Measurements from ENCODE around the gene AP3S2. TPM values are rescaled to one million over a fixed set of nuclear protein-coding genes. Genes with fewer than 3 reads are reported as not detected.
"Not testable (repeated sequence)": the region's sequence is repeated elsewhere in the genome, so short reads cannot be mapped to it uniquely, and the experiment has no call there.

Gene AP3S2
- total RNA-seq, 2 experiments from 2014 or later, result 17.2 to 23.5 TPM

DNA sequence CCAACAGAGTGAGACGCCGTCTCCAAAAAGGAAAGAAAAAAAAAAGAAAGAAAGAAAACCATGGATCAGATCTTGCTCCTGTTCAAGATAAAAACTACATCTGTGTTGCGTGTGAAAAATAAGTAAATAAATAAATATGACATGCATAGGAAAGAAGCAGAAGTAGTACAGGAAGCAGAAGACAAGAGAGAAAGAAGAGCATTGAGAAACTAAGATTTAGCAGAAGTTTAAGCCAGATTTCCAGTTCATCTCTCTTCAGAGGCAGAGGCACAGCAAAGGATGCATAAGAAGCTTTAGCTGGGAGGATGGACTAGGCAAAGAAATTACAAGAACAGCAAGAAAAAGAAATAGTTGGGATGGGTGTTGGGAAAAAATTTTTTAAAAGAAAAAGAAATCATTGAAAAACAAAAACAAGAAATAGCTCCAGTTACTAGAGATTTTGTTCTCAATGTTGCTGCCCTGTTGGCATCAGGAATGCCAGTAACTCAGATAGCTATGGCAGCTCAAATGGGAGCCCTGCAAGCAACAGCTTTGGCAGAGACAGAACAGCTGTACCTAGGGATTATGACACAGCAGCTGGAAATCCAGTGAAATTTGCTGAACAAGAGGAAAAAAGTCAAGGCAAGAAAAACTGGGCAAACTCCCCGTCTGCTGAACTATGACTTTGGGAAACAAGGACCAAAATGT lies 17.3 kb downstream of the AP3S2 start:
- POLR2A ChIA-PET, result interaction anchor here (1.6 kb wide), 1 partner anchor 17 kb away, joined by 4 read pairs; the partner anchor contains the start of gene AP3S2
- Mint-ChIP-seq H3K36me3 (peaks cover 4% of the 10 kb centered on the region), H3K4me1 (ENCODE audit: low read depth) (peaks cover 4% of the 10 kb centered on the region), H3K9me3 (no peaks in the 10 kb centered on the region), H3K4me3 (no peak overlapping the region), H3K27ac (no peak overlapping the region), H3K27me3 (no peaks in the 10 kb centered on the region)
- intact Hi-C loops (cut with micrococcal nuclease), result no loop called here
- no peak for DNase-seq
- CTCF ChIA-PET, result interaction anchor here (0.6 to 6.1 kb wide), 11 partner anchors 12 to 342 kb away, joined by 3 to 163 read pairs (median 6); partner anchors contain the start of genes AP3S2, MESP1 and MESP2

DNA sequence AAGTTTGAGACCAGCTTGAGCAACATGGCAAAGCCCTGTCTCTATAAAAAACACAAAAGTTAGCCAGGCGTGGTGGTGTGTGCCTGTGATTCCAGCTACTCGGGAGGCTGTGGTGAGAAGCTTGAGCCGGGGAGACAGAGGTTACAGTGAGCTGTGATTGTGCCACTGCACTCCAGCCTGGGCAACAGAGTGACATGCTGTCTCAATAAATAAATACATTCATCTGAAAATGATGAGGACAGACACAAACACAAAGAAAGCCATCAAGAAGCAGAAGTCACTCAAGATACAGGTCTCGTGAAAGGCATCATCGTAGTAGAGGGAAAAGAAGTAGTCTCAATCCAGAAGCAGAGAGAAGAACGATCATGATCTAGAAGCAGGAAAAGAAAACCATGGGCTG lies 18.1 kb downstream of the AP3S2 start:
- POLR2A ChIA-PET, result no interaction called here
- Mint-ChIP-seq H3K27me3 (no peaks in the 10 kb centered on the region), H3K4me1 (ENCODE audit: low read depth) (peaks cover 4% of the 10 kb centered on the region), H3K36me3 (peaks cover 4% of the 10 kb centered on the region), H3K4me3 (no peak overlapping the region), H3K27ac (no peak overlapping the region), H3K9me3 (no peaks in the 10 kb centered on the region)
- CTCF ChIA-PET, result interaction anchor here (0.6 to 6.1 kb wide), 17 partner anchors 13 to 343 kb away, joined by 3 to 163 read pairs (median 9); partner anchors contain the start of genes AP3S2, MESP1 and MESP2
- intact Hi-C loops (cut with micrococcal nuclease), result loop anchor here (1.0 to 2.0 kb wide), 2 partner anchors 115 to 135 kb away; no protein-coding TSS in a partner anchor
- no peak for DNase-seq

DNA sequence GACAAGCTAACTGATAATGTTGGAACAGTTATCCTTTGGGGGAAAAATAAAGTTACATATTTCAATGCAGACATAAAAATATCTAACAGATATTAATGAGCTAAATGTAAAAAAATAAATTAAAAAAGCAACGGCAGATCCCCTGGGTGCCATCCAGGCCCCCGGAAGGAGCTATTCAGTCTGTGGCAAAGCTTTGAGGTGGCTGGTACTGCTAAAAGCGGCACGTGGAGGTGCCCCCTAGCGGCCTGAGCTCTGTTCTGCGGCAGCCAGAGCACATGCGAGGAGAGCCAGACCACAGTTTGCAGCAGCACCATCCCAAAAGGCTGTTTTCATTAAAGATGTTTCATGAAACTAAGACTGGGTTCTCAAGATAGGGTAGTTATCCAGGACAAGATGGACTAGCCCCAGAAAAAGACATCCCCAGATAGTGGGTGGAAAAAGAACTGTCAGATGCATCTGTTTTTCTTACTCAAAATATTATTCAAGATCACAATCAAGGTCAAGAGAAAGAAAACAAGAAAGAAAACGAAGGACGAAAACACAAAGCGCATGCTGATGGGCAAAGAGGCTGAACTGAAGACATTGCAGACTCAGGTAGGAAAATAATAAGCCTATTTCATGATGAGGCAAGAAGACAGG lies 18.7 kb downstream of the AP3S2 start:
- no peak overlapping the region for H3K4me3 Mint-ChIP-seq
- H3K27ac Mint-ChIP-seq, result no peak overlapping the region
- no peaks in the 10 kb centered on the region for H3K27me3 Mint-ChIP-seq
- peaks cover 4% of the 10 kb centered on the region for H3K4me1 Mint-ChIP-seq (ENCODE audit: low read depth)
- H3K36me3 Mint-ChIP-seq, result peaks cover 8% of the 10 kb centered on the region
- peak; percentile 89 for DNase-seq
- ChIA-PET CTCF (interaction anchor here (0.6 to 6.1 kb wide), 62 partner anchors 8 to 1551 kb away, joined by 3 to 163 read pairs (median 4); partner anchors contain the start of genes AP3S2, IDH2, MESP1 and SEMA4B), POLR2A (interaction anchor here (0.6 kb wide), 1 partner anchor 16 kb away, joined by 3 read pairs; no protein-coding TSS in a partner anchor)
- intact Hi-C loops (cut with micrococcal nuclease), result loop anchor here (1.0 to 2.0 kb wide), 2 partner anchors 115 to 134 kb away; no protein-coding TSS in a partner anchor
- H3K9me3 Mint-ChIP-seq, result no peaks in the 10 kb centered on the region

DNA sequence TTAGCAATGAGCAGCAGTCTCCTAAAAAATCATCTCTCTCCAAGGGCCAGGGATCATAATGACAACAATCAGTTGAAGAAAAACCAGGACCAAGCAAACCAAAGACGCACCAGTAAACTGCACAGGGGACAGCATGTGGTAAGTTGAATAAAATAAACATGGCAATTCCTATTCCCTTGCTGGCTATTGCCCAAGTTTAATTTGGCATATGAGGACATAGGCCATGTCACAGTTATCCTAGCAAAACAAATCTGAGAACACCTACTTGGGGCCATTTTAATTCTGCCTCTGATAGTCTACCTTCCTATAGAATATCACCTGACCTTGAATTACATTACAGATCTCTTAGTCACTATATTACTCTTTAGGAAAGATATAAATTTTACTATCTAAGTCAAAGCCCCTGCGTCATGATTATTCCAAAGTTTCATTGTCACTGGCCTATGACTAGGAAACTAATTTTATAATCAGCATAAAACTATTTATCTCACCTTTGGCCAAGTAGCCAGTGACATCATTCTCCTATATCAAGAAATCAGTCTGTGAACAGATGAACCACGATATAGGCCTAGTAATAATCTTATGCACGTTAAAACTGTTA lies 23.0 kb downstream of the AP3S2 start:
- H3K27ac Mint-ChIP-seq, result no peak overlapping the region

DNA sequence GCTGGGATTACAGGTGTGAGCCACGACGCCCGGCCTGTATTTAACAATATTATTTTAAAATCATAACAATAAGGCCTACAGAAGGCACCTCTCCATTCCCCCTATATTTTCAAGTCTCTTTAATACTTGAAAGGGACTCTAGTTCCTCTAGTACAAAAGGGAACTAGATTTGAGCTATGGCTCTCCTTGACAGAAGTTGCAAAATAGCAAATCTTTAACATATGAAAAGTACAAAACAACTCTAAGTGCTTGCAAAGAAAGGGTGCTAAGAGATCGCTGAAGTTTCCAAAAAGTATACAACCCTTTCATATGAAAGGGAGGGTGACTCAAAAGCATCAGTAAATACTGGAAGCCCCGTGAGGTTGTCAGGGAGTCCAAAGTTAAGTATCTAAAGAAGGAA lies 23.8 kb downstream of the AP3S2 start:
- intact Hi-C loops (cut with micrococcal nuclease), result no loop called here
- peaks cover 9% of the 10 kb centered on the region for H3K36me3 Mint-ChIP-seq
- no peaks in the 10 kb centered on the region for H3K27me3 Mint-ChIP-seq
- no peaks in the 10 kb centered on the region for H3K9me3 Mint-ChIP-seq
- peaks cover under 1% of the 10 kb centered on the region for H3K4me1 Mint-ChIP-seq (ENCODE audit: low read depth)
- POLR2A ChIA-PET, result no interaction called here
- no peak for DNase-seq
- H3K27ac Mint-ChIP-seq, result no peak overlapping the region
- H3K4me3 Mint-ChIP-seq, result no peak overlapping the region
- CTCF ChIA-PET, result interaction anchor here (0.6 kb wide), 1 partner anchor 98 kb away, joined by 3 read pairs; no protein-coding TSS in a partner anchor

More for the DNA sequence above, 23.0 kb downstream of the AP3S2 start:
- H3K4me1 Mint-ChIP-seq (ENCODE audit: low read depth), result peaks cover 4% of the 10 kb centered on the region
- intact Hi-C loops (cut with micrococcal nuclease), result no loop called here
- ChIA-PET CTCF (interaction anchor here (0.9 to 1.9 kb wide), 3 partner anchors 87 to 131 kb away, joined by 3 to 10 read pairs (median 7); no protein-coding TSS in a partner anchor), POLR2A (no interaction called here)
- H3K27me3 Mint-ChIP-seq, result no peaks in the 10 kb centered on the region
- no peak overlapping the region for H3K4me3 Mint-ChIP-seq
- peaks cover 6% of the 10 kb centered on the region for H3K36me3 Mint-ChIP-seq
- H3K9me3 Mint-ChIP-seq, result no peaks in the 10 kb centered on the region
- no peak for DNase-seq

DNA sequence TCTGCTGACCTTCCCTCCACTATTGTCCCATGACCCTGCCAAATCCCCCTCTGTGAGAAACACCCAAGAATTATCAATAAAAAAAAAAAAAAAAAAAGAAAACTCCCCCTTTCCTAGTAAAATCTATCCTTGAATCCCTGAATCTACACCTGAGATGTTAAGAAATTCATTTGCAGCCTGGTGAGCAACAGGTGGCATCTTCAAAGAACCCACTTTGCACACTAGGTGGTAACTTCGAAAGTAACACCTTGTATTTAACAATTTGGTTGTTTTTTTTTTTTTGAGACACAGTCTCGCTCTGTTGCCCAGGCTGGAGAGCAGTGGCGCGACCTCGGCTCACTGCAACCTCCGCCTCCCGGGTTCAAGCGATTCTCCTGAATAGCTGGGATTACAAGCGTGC lies 24.3 kb downstream of the AP3S2 start:
- DNase-seq; H3K27ac Mint-ChIP-seq; CTCF ChIA-PET; POLR2A ChIA-PET; intact Hi-C loops (cut with micrococcal nuclease); H3K4me3 Mint-ChIP-seq; H3K9me3 Mint-ChIP-seq; H3K4me1 Mint-ChIP-seq (ENCODE audit: low read depth); H3K27me3 Mint-ChIP-seq; H3K36me3 Mint-ChIP-seq: not testable (repeated sequence)

DNA sequence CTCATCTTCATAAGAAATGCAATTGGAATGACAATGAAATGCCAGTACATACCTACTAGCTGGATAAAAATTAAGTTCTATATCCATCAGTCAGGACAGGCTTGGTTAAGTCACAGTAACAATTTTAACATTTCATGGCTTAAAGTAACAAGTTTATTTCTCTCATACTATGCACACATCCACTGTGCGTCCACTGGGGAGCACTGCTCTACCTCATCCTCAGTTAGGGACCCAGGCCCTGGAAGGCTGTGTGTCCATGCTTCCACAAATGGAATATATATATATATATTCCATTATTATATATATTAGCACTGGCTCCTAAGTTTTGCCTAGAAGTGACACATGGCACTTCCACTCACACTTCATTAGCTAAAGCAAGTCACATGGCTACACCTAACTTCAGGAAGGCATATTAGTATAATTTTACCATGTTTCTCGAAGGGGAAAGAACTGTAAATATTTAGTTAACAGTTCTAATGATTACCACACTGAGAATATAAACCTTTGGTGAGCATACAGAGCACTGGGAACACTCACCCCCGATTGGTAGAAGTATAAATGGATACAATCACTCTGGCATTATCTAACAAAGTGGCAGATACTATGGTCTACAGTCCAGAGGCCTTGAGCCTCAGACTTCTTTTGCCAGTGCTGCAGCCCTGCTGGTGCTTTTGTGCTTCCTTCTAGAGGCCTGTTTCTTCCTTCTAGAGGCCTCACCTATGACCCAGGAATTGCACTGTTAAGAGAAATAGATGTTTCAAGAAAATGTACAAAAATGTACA lies 28.6 kb downstream of the AP3S2 start:
- POLR2A ChIA-PET, result no interaction called here
- H3K27me3 Mint-ChIP-seq, result no peaks in the 10 kb centered on the region
- H3K36me3 Mint-ChIP-seq, result peaks cover 11% of the 10 kb centered on the region
- intact Hi-C loops (cut with micrococcal nuclease), result no loop called here
- H3K9me3 Mint-ChIP-seq, result no peaks in the 10 kb centered on the region
- no peak overlapping the region for H3K4me3 Mint-ChIP-seq
- CTCF ChIA-PET, result interaction anchor here (1.0 to 5.2 kb wide), 4 partner anchors 9 to 222 kb away, joined by 3 to 29 read pairs (median 4); no protein-coding TSS in a partner anchor
- H3K4me1 Mint-ChIP-seq (ENCODE audit: low read depth), result peaks cover 6% of the 10 kb centered on the region
- no peak for DNase-seq
- H3K27ac Mint-ChIP-seq, result no peak overlapping the region

DNA sequence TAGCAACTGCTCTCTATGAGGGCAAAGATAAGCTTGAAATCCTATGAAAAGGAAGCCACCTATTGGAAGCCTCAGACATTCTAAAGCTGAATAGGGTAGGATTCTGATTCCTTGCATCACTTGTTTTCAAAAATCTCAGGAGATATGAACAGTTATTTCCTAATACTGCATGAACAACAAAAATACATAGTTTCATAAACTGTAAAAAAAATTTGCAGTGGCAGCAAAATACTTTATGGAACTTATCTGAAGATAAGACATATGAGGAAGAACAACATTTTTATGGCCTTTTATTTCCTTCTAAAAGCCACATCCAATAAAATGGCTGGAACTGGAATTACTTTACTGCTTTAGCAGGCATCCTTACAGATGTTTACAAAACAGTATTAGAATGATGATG lies 29.9 kb downstream of the AP3S2 start:
- H3K36me3 Mint-ChIP-seq, result peaks cover 8% of the 10 kb centered on the region
- H3K9me3 Mint-ChIP-seq, result no peaks in the 10 kb centered on the region
- ChIA-PET POLR2A (interaction anchor here (0.7 kb wide), 1 partner anchor 66 kb away, joined by 5 read pairs; no protein-coding TSS in a partner anchor), CTCF (interaction anchor here (0.9 to 5.2 kb wide), 3 partner anchors 11 to 223 kb away, joined by 3 to 29 read pairs (median 3); no protein-coding TSS in a partner anchor)
- intact Hi-C loops (cut with micrococcal nuclease), result no loop called here
- no peak overlapping the region for H3K27ac Mint-ChIP-seq
- H3K4me3 Mint-ChIP-seq, result no peak overlapping the region
- no peak for DNase-seq
- H3K27me3 Mint-ChIP-seq, result no peaks in the 10 kb centered on the region
- H3K4me1 Mint-ChIP-seq (ENCODE audit: low read depth), result peaks cover 6% of the 10 kb centered on the region

DNA sequence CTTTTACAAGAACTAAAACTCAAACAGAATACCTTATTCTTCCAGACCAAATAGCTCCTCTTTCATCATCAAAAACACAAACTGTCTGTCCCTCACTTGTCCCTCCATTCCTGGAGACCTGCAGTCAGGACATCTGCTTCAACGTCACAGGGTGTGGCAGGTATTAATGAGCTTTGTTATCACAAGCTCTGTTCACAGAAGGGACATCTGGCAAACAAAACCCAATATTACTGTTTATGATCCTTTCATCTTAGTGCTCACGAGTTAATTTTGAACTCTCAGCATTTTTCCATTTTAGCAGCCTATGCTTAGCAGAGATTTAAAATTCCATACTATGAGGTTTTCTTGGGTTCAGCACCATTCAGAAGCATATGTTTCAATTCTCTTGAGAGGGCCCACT lies 32.9 kb downstream of the AP3S2 start:
- Mint-ChIP-seq H3K4me3 (no peak overlapping the region), H3K9me3 (no peaks in the 10 kb centered on the region), H3K27me3 (no peaks in the 10 kb centered on the region), H3K4me1 (ENCODE audit: low read depth) (peaks cover 6% of the 10 kb centered on the region), H3K36me3 (peaks cover 13% of the 10 kb centered on the region), H3K27ac (no peak overlapping the region)
- intact Hi-C loops (cut with micrococcal nuclease), result no loop called here
- POLR2A ChIA-PET, result no interaction called here
- CTCF ChIA-PET, result interaction anchor here (0.9 to 2.6 kb wide), 2 partner anchors 14 to 121 kb away, joined by 3 to 16 read pairs; no protein-coding TSS in a partner anchor
- DNase-seq, result no peak

DNA sequence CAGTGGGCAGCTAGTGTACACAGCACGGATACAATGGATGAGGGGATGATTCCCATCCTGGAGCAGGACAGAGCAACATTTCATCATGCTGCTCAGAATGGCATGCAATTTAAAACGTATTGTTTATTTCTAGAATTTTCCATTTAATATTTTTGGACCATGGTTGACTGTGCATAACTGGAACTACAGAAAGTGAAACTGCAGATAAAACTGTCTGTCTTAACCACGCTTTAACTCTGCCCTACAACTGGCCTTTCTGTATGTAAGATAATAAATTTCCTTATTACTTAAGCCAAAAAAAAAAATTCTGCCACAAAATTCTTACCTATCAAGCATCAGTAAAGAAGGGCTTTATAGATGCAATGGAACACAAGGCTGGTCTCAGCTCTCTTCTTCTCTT lies 33.4 kb downstream of the AP3S2 start:
- CTCF ChIA-PET, result interaction anchor here (2.6 kb wide), 1 partner anchor 14 kb away, joined by 16 read pairs; no protein-coding TSS in a partner anchor
- Mint-ChIP-seq H3K36me3 (peaks cover 10% of the 10 kb centered on the region), H3K4me3 (no peak overlapping the region)

DNA sequence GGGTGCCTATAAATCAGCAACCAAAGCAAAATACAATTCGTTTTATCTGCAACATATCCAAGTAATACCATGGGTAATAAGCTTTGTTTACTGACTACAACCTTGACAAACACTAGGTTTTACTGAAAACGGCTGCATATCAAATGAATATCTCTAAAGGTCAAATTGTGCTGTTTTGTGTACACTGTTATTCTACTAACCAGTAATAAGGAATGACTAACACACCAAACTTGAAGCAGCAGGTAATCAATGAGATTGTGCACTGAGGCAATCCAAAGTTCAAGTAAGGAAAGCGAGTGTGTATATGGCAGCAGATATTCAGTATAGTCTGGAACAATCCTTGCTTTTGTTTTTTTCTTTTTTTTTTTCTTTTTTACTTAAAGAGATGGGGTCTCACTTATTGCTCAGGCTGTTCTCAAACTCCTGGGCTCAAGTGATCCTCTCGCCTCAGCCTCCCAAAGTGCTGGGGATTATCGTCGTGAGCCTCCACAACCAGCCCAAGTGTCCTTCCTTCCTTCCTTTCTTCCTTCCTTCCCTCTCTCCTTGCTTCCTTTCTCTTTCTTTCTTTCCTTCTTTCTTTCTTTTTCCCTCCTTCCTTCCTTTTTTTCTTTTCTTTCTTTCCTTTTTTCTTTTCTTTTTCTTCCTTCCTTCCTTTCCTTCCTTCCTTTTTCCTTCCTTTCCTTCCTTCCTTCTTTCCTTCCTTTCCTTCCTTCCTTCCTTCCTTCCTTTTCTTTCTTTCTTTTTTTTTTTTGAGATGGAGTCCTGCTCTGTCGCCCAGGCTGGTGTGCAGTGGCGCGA lies 34.9 kb downstream of the AP3S2 start:
- DNase-seq, result no peak
- ChIA-PET POLR2A (no interaction called here), CTCF (no interaction called here)
- peaks cover 6% of the 10 kb centered on the region for H3K4me1 Mint-ChIP-seq (ENCODE audit: low read depth)
- no peak overlapping the region for H3K27ac Mint-ChIP-seq
- intact Hi-C loops (cut with micrococcal nuclease), result no loop called here
- H3K27me3 Mint-ChIP-seq, result no peaks in the 10 kb centered on the region
- H3K36me3 Mint-ChIP-seq, result peaks cover 10% of the 10 kb centered on the region
- H3K9me3 Mint-ChIP-seq, result no peaks in the 10 kb centered on the region
- H3K4me3 Mint-ChIP-seq, result no peak overlapping the region

More for the DNA sequence above, 33.4 kb downstream of the AP3S2 start:
- intact Hi-C loops (cut with micrococcal nuclease), result no loop called here
- Mint-ChIP-seq H3K9me3 (no peaks in the 10 kb centered on the region), H3K27me3 (no peaks in the 10 kb centered on the region), H3K4me1 (ENCODE audit: low read depth) (peaks cover 6% of the 10 kb centered on the region), H3K27ac (no peak overlapping the region)
- POLR2A ChIA-PET, result no interaction called here
- no peak for DNase-seq

All from activated CD4-positive, alpha-beta memory T cell treated with anti-CD3 and anti-CD28 coated beads for 36 hours (primary cell).